Stimulated activated CD4-positive, alpha-beta T cell treated with anti-CD3 and anti-CD28 coated beads, Interleukin-1b, Interleukin-23, amount 100 ng/mL, for 1 hour (primary cell): ENCODE results near the gene PCDH9.

Experiments
- DNase-seq, 2 donors: peaks; one replicate each; pipeline ENCODE4 v3.0.0-alpha.2; 2020; ENCODE audit warnings: low read depth in 2 of 2

PCDH9 gene

DNA sequence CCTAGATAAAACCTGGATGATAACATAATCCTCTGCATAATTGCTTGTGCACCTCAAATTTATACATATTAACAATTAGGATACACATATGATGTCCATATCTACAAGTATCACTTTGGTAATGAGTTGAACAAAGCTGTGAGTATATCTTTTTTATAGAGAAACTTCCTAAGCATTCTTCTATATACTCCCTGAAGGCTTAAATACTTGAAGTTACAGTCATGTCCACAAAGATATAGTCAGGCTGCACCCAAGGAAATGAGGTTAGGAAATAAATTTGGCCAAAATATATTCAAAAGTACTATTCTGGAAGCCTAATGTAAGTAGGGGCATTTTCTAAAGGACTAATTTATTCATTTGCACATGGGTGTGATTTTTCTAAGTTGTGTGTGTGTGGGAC, 761.5 kb downstream of the PCDH9 start:
- DNase-seq, result no peak

DNA sequence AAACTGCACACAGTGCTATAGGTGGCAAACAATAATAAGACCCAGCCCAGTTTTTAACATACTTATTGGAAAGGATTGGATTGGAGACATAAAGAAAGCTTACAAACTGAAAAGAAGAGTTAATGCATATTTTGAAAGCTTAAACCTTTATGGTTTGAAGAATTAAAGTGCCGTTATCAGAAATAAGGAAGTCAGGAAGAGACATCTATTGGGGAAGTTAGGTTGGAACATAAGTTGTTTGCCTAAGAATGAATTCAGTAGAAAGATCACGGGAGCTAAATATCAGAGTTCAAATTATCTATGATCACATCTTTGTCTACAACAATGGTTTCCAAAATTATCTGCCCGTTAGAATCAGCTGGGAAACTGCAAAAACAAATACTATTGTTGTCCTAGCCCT, 767.9 kb downstream of the PCDH9 start:
- no peak for DNase-seq

DNA sequence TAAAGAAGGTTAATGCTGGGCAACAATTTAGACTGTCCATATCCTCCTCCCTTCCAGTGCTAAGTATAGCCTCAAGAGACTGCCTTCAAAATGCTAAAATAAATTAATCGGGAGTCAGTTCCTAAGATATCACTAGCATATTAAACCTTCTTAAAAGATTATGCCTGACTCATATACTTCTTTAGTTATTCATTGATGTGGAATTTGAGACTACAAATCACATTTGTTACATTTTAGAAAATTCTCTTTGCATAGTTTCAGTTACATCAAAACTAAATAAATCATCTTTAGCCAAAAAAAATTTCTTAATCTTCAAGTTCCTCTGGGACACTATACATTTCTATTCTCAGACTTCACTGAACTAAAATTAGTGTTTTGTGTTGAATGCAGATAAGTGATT, 769.1 kb downstream of the PCDH9 start:
- no peak for DNase-seq

DNA sequence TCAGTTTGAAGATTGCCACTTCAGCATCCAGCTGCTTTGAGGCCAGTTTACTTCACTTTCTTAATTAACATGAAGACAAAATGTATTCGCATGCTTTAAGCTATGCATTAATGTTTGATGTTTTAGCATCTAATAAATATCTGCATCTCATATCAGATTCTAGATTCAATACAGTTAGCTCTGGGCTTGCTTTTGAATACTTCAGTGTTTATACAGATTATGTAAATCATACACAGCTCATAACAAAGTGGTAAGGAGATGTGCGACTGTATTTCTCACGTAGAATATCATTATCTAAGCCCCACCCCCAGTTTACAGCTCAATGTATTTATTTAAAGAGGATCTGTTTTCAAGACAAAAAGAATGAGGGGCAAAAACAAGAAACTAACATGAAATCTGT, 770.5 kb downstream of the PCDH9 start:
- no peak for DNase-seq

DNA sequence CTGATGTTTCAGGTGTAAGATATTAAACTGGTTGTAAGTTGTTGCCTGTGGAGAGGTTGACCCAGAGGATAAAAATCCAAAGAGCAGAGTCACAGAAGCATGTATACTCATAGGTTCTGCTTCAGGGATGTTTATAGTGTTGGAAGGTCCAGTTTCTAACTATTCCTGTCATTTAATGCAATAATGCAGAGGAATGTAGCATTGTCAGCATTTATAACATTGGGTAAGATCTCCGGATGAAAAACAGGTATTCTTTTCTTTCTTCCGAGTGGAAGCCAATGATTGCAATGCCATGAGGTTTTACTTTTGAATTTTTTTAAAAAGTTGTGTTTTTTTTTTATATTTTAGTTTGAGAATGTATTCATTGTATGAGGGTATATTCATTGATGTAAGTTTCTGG, 771.0 kb downstream of the PCDH9 start:
- no peak for DNase-seq

DNA sequence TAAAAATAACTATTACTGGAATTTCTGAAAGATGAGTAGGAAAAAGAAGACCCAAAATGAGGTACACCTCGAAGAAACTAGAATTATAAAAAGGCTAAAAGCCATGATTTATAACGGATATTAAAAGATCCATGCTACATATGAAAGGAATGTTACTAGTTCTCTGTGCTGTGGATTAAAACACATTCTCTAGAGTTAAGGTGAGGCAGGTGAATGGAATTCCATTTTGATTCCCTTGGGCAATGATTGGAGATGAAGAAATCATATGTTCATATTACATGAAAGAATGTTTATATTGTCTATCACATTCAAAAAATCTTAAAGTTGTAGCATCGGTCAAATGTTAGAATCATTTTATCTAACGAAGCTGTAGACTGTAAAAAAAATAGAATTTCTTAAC, 783.7 kb downstream of the PCDH9 start:
- no peak for DNase-seq

DNA sequence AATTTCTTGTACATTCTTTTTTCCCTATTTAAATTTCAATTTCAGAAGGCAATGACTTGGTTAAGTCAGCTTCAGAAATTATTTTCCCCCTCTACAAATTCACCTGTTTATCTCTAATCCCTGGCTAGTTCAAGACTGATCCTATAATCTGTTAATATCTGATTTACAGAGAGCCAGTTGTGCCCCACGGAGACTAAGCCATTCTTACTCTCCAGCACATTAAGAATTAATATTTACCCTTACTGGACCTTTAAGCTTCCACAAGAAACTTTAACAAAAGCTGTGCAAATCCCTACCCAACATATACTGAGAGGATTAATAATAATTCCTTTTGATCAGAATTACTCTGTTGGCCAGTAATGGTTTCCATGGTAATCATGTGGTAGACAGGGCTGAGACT, 786.2 kb downstream of the PCDH9 start:
- DNase-seq, result no peak

DNA sequence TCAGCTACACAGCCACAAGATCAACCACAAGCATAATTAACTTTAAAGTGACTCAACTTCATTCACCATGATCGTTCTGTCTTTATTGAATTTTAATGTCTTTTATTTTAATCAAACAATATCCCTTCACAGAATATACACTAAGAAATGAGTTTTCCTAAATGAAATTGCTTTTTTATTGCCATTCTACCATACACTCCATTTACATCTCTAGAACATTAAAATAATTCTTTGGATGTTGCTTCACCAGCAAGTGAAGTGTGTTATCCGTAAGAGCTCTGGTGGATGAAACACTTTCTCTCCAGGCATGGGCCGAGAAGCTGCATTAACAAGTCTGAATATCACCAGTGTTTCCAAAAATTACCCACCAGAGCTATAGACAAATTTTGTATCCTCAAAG, 789.2 kb downstream of the PCDH9 start:
- DNase-seq, result no peak

DNA sequence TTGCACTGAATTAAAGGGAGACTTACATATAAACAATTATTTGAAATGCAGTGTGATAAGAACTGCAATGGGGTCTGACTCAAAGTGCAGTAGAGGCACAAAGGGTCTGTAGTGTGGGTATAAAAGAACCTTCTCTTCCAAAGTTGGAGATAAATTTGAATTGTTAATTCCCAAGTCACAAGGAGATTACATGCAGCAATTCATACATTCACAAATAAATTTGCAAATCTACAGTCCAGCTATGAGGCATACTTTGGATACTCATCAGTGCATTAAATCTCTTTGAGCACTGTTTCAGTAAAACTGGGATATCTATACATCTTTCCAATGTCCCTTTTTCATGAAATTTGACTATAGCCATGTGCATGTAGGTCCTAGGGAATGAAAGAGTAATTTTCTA, 799.4 kb downstream of the PCDH9 start:
- DNase-seq, result no peak

DNA sequence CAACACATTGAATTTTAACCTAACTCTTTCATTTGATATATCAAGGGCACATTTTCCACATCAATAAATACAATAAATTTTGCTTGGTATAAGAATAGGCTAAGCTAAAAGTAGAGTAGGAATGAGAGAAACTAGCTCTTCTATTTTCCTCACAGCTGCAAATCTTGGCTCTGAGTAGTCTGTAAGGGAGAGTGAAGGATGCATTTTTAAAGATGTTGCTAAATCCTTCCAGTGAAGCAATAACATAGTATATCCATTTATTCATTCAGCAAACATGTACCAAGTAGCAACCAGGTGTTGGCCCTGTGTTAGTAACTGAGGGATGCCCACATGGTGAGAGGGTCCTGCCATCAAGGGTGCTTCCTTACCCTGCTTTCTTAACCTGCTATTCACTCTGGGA, 799.9 kb downstream of the PCDH9 start:
- no peak for DNase-seq

DNA sequence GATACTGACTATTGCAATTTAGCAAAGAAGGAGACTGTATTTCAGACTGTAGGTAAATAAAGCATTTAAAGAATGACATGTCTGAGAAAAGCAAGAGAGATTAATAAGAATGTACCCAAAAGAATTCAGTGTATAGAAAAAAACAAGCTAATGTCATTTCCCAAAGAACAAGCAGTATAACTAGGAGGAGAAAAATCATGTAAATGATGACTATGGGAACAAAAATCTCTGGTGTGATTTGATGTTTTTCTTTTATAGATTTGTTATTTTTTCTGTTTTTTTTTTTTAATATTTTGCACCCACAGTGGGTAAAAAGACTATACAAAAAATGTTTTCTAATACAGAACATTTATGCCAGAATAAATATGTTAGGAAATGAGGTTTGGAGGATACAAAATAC, 801.0 kb downstream of the PCDH9 start:
- no peak for DNase-seq

DNA sequence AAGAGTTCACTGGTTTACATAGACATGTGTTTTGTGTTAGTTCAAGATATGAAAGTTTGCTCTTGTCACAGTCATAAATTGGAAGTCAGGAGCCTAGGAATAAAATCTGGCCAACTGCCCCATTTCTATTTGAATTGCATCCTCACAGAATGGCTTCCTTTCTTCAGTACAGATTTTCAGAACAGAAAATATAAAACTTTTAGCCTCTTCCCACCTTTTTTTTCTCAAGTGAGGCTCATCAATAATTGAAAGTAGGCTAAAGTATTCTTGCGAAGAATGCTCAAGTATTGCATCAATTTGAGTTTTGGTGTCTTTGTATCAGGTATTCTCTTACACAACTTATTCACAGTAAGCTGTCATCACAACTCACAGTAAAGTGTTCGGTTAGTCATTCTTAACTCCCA, 802.7 kb downstream of the PCDH9 start:
- no peak for DNase-seq

DNA sequence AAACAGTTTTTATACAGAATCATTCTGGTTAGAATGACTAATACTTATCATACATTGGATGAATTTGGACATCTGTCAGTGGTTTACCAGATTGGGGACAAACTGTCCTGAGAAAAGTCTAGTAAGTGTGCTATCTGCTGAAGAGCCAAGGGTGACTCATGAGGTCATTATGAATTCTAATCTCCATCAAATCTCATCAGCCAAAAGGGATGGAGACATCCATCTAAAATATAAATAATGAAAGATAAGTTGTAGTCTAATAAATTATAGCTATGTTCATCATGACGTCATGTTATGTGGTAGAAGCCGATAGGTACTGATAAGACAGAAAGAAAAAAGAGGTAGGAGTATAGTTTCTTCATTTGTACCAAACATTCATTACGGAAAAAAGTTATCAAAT, 804.4 kb downstream of the PCDH9 start:
- no peak for DNase-seq

DNA sequence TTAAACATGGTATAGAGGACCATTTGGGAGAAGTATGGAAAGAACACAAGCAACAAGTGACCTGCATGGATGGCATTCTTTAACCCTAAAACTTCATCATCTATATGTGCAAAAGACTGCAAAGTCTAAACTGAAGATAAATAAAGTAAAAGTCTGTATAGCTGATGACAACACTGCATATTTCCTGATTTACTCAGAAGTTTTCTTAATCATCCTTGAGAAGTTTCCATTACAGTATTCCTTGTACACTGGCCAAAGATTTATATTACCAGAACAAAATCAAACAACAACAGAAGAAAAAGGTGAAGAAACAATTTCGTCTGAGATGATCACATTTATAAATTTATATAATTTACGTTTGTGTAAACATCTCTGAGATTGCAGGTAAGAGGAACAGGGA, 805.7 kb downstream of the PCDH9 start:
- DNase-seq, result no peak

DNA sequence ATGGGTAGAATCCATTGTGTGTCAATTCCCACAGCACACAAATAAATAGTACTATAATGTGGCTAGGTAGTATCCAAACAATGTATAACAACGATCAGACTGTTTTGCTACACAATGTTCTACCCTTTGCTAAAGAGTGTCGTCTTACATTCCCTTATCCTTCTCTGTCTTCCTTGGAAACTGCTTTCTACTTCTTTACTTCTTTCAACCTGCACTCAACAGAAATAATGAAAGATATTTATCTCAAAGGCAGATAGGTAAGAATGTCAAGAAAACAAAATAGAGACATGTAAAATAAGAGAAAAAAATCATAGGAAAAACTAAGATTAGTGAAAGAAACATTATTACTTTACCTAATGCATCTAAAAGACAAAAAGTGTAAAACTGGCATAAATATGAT, 814.7 kb downstream of the PCDH9 start:
- no peak for DNase-seq

DNA sequence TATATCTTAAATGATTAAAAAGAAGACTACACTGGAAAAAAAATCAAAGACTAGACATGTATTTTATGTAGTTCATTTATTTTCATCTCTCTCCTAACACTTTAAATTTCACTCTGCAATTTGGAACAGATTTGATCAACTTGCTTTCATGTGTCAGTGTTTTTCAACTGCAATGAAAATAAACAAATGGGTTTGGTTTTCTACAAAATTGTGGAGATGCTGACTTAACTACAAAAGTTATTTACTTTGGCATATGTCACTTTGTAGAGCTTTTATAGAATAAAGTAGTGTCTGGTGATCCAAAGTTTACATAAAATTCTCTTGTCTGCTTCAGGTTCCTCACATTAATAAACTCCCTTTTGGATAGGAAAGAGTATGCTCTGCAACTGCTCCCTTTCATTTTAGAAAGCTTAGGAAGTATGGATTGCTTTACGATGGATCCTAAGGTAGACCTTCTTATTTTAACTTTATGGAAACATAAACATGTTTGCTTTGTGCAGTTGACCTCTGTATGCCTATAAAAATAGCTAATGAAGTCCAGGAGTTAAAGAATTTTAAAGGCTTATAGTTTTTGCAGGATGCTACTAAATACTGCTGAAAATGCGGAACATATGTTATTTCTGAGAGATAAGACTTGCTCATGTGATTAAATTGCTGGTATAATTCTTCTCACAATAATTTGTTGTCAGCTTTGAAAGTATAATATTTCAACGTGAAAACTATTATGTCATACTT, 815.9 kb downstream of the PCDH9 start:
- no peak for DNase-seq

DNA sequence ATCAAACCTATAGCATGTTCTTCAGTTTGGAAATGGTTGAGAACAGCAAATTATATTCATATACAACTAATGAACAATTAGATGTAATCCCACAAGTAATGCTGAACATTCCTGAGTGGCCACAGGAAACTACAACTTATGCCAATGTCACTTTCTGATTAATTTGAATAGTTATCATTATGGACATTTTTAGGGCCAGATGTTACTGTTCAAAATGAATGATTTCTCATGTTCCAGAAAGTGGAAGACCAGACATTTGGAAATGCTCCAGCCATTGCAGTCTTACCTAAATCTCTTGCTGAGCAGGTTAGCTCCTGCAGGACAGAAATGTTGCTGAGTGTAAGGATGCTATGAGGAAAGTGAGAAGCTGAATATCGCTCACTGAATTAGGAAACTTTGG, 819.8 kb downstream of the PCDH9 start:
- no peak for DNase-seq

DNA sequence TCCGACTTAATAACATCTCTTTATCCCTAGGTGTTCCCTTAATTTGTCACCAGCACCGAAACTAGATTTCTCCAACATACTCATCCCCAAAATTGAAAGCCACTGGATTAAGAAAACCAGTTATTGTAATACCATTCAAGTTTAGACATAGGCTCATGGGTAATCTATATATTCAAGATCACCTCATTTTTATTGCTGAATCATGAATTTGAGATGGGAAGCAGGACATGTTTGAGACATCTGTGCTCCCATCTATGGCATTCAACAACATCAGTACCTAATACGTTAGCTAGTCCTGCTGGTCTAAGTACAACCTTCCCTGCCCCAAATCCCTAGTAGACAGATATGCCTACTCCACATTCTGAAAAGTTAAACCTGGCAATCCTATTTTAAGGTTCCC, 820.6 kb downstream of the PCDH9 start:
- DNase-seq, result no peak

DNA sequence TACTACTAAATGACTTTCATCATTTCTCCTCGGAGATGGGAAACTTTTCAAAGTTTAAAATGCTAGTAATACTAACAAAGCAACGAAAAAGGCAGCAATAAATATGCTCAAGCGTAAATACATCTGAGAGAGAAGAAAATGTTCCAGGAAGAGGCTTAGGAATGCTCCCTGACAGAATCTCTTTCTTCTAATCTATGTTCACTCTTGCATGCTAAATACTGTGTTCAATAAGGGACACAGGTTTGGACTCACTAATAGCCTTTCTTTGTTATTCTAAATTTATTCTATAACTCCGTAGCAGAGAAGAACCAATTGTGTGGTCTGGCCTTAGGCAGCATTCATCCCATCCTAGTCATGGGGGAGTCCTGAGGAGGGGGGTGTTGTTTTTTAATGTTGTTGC, 823.0 kb downstream of the PCDH9 start:
- no peak for DNase-seq

DNA sequence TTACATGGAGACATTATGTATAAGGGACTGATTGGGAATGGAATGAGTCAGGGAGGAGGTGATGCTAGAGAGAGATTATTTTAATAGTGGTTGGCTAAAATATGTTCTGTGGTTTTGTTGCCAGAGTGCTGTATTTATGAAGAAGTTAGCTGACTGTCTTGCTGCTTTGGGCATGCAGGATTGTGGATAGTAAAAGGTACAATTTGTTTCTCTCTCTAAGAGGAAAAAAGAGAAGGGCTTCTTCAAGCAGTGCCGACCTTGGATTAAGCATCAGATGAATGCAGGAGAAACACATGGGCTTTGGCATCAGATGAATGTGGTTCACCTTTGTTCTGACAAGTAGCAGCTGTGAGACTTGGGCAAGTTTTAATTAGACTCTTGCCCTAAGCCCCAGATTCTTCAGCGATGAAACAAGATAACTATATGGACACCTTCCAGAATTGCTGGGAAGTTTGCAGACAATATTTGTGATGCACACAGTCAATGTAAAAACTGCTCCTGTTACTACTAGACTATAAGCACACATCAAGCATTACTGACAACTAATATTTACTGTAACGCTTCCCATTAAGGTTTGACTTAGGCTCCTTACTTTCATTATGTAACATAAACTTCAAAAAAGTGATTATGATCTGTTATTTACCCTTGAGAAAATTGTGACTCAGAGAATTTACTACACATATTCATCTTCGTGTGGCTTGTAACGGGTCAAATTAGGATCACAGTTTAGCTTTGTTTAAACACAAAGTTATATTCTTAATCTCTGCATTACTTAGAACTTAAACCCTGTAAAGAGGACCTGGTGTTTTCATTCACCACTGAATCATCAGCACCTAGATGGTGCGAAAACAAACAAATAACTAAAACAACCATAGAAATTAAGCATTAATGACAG, 824.0 kb downstream of the PCDH9 start:
- DNase-seq, result no peak

DNA sequence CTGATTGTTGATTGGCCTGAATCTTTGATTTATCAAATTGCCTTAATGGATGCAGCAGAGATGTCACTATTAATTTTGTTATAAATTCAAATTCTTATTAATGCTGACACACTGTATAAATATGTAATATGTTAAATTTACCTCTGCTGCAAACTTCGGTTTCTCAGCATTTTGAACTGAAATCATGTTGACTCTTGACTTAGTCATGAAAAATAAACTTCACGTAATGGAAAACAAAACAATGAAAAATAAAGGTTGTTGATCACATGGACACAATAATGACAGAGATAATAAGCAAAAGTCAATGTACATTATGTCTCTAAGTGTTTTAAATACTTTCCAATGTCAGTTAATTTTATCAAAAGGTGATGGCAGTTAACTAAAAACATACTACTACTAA, 827.6 kb downstream of the PCDH9 start:
- DNase-seq, result no peak

DNA sequence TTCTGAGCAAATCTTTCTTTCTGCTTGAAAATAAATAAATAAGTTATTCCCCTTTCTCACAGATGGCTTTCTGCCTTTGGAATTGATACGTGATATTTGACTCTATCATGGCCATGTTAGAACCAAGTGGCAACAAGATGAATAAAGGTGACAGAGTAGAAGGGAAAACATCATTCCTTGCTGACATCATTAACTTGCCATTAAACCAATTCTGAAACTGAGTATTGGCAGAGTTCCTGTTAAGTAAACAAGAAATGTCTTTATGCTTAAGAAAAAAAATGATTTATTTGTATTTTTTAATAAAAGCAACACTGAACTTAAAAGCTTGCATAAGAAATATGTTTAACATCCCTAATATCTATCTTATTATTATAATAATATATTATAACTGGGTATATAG, 828.1 kb downstream of the PCDH9 start:
- no peak for DNase-seq

DNA sequence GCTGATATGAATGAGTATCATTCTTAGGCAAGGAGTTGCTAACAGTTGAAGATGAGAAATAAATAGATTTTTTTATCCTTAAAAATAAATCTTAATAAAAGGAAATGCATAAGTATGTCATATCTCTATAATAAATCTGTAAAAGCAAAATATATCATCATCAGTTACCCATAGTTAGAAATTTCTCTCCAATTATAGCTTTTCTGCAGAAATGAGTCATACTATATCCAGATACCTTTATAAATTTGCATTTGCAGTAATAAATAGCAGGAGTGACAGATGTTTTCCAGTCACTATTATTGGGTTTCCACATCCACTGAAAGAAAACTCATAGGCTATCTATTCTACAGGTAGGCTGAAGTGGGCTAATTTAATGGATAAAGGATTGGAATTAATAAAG, 829.8 kb downstream of the PCDH9 start:
- DNase-seq, result no peak
